ENCODE results near the gene TUT4. TPM values are rescaled to one million over a fixed set of nuclear protein-coding genes. Genes with fewer than 3 reads are reported as not detected.

The TUT4 gene
- total RNA-seq, 6 donors from 2014 or later, result 31.0 to 85.7 (median 55.4) TPM

GRCh38 chr1:52426371-52426770, 126.5 kb downstream of the TUT4 start:
- 82 to 88% methylated on average over 3 of the region's 3 CpGs for WGBS, 2 donors
- no peak for ATAC-seq (ENCODE audit: low FRiP score in 2 of 2)
- TF ChIP-seq CTCF (IDR thresholded peaks at IDR 0.05), result no peak
- TF ChIP-seq EP300 (IDR thresholded peaks at IDR 0.05), result no peak
- no peak for TF ChIP-seq POLR2A (IDR thresholded peaks at IDR 0.05)
- no peak for TF ChIP-seq POLR2AphosphoS5 (IDR thresholded peaks at IDR 0.05)
- Histone ChIP-seq H3K4me1 (peaks cover 0 to 9% (median 1%) of the 10 kb centered on the region in 4 donors), H3K4me3 (no peak overlapping the region), H3K27me3 (no peaks in the 10 kb centered on the region), H3K36me3 (peaks cover 3 to 55% (median 6%) of the 10 kb centered on the region in 4 donors), H3K9me3 (no peaks in the 10 kb centered on the region), H3K27ac (no peak overlapping the region)
- no peak for DNase-seq

- ATAC-seq (ENCODE audit: low FRiP score in 2 of 2), result no peak
- 91 to 95% methylated on average over 1 of the region's 1 CpG for WGBS, 2 donors
- TF ChIP-seq EP300 (IDR thresholded peaks at IDR 0.05), result no peak
- no peak for TF ChIP-seq POLR2A (IDR thresholded peaks at IDR 0.05)
- TF ChIP-seq CTCF (IDR thresholded peaks at IDR 0.05), result no peak
- no peak for TF ChIP-seq POLR2AphosphoS5 (IDR thresholded peaks at IDR 0.05)
- Histone ChIP-seq H3K36me3 (peaks cover 0 to 54% (median 2%) of the 10 kb centered on the region in 4 donors), H3K4me3 (no peak overlapping the region), H3K9me3 (no peaks in the 10 kb centered on the region), H3K4me1 (peaks cover 0 to 9% (median 1%) of the 10 kb centered on the region in 4 donors), H3K27ac (no peak overlapping the region), H3K27me3 (no peaks in the 10 kb centered on the region)
- no peak for DNase-seq
Measured at GRCh38 chr1:52424813-52425212, 128.1 kb downstream of the TUT4 start.

GRCh38 chr1:52424231-52424636, 128.7 kb downstream of the TUT4 start:
- no peak for DNase-seq
- Histone ChIP-seq H3K27ac (peak overlapping the region in 1 of 4 donors; percentile 30), H3K27me3 (no peaks in the 10 kb centered on the region), H3K4me3 (no peak overlapping the region), H3K9me3 (no peaks in the 10 kb centered on the region), H3K4me1 (peaks cover 0 to 9% (median 1%) of the 10 kb centered on the region in 4 donors), H3K36me3 (peaks cover 0 to 54% (median 4%) of the 10 kb centered on the region in 4 donors)
- TF ChIP-seq EP300 (IDR thresholded peaks at IDR 0.05), result no peak
- no peak for TF ChIP-seq CTCF (IDR thresholded peaks at IDR 0.05)
- no peak for ATAC-seq (ENCODE audit: low FRiP score in 2 of 2)

GRCh38 chr1:52423771-52424170, 129.1 kb downstream of the TUT4 start:
- 47 to 54% methylated on average over 9 of the region's 9 CpGs for WGBS, 2 donors
- H3K36me3 ChIP-seq, result peaks cover 3 to 58% (median 4%) of the 10 kb centered on the region in 4 donors

More at GRCh38 chr1:52423771-52424170, 129.1 kb downstream of the TUT4 start:
- TF ChIP-seq POLR2AphosphoS5 (IDR thresholded peaks at IDR 0.05) (no peak), POLR2A (IDR thresholded peaks at IDR 0.05) (no peak), CTCF (IDR thresholded peaks at IDR 0.05) (no peak), EP300 (IDR thresholded peaks at IDR 0.05) (no peak)
- no peaks in the 10 kb centered on the region for H3K9me3 ChIP-seq
- H3K27me3 ChIP-seq, result no peaks in the 10 kb centered on the region
- peaks cover 0 to 9% (median 1%) of the 10 kb centered on the region in 4 donors for H3K4me1 ChIP-seq
- DNase-seq (no peak), ATAC-seq (ENCODE audit: low FRiP score in 2 of 2) (no peak)
- H3K4me3 ChIP-seq, result no peak overlapping the region
- peak overlapping the region in 1 of 4 donors; percentile 30 for H3K27ac ChIP-seq
